ENCODE data around the gene BRME1. TPM values are rescaled to one million over a fixed set of nuclear protein-coding genes. Genes with fewer than 3 reads are reported as not detected.
"Not testable (repeated sequence)": the region's sequence is repeated elsewhere in the genome, so short reads cannot be mapped to it uniquely, and the experiment has no call there.

The BRME1 gene
- total RNA-seq, 2 experiments from 2014 or later, result 6.9 to 7.3 TPM

- no peak for DNase-seq
- Mint-ChIP-seq H3K9me3 (no peaks in the 10 kb centered on the region), H3K4me3 (no peak overlapping the region), H3K27me3 (peaks cover 28% of the 10 kb centered on the region), H3K27ac (no peak overlapping the region), H3K36me3 (no peaks in the 10 kb centered on the region), H3K4me1 (peaks cover 18% of the 10 kb centered on the region)
Measured at GRCh38 chr19:13870873-13871272, 35.0 kb downstream of the BRME1 start.

DNA sequence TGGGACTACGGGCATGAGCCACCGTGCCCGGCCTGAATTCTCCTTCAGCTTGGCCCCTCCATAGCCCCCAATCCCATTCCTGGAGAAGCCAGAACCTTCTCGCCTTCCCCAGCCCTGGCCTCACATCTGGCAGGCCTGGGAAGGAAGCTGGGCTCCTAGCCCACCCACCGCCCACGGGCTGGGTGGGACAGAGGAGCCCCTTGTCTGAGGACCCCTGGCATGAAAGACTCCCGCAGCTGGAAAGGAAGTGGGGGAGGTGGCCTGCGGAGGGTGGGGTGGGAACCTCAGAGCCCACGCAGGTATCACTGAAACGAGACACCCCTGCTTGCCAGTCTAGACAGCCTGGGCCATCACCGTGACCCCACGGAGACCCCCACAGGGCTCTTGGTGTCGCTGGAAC, 36.6 kb downstream of the BRME1 start:
- H3K27ac Mint-ChIP-seq, result no peak overlapping the region
- H3K4me1 Mint-ChIP-seq, result peaks cover 21% of the 10 kb centered on the region
- DNase-seq, result no peak
- H3K27me3 Mint-ChIP-seq, result peaks cover 33% of the 10 kb centered on the region
- H3K4me3 Mint-ChIP-seq, result no peak overlapping the region
- no peaks in the 10 kb centered on the region for H3K9me3 Mint-ChIP-seq
- no peaks in the 10 kb centered on the region for H3K36me3 Mint-ChIP-seq

- Mint-ChIP-seq H3K27me3 (peaks cover 37% of the 10 kb centered on the region), H3K36me3 (no peaks in the 10 kb centered on the region), H3K9me3 (no peaks in the 10 kb centered on the region), H3K4me3 (no peak overlapping the region), H3K4me1 (peaks cover 24% of the 10 kb centered on the region), H3K27ac (no peak overlapping the region)
- DNase-seq, result no peak
Measured at GRCh38 chr19:13868663-13869062, 37.3 kb downstream of the BRME1 start.

GRCh38 chr19:13866463-13867046, 39.4 kb downstream of the BRME1 start:
- peaks cover 33% of the 10 kb centered on the region for H3K27me3 Mint-ChIP-seq
- no peak for DNase-seq
- H3K4me1 Mint-ChIP-seq, result peaks cover 31% of the 10 kb centered on the region
- no peaks in the 10 kb centered on the region for H3K9me3 Mint-ChIP-seq
- H3K36me3 Mint-ChIP-seq, result no peaks in the 10 kb centered on the region
- no peak overlapping the region for H3K27ac Mint-ChIP-seq
- peak overlapping the region; percentile 57 for H3K4me3 Mint-ChIP-seq

GRCh38 chr19:13865571-13866462, 40.1 kb downstream of the BRME1 start:
- Mint-ChIP-seq H3K4me1 (peaks cover 37% of the 10 kb centered on the region), H3K36me3 (no peaks in the 10 kb centered on the region), H3K9me3 (no peaks in the 10 kb centered on the region), H3K4me3 (peak overlapping the region; percentile 57), H3K27me3 (peaks cover 30% of the 10 kb centered on the region), H3K27ac (no peak overlapping the region)
- no peak for DNase-seq

DNA sequence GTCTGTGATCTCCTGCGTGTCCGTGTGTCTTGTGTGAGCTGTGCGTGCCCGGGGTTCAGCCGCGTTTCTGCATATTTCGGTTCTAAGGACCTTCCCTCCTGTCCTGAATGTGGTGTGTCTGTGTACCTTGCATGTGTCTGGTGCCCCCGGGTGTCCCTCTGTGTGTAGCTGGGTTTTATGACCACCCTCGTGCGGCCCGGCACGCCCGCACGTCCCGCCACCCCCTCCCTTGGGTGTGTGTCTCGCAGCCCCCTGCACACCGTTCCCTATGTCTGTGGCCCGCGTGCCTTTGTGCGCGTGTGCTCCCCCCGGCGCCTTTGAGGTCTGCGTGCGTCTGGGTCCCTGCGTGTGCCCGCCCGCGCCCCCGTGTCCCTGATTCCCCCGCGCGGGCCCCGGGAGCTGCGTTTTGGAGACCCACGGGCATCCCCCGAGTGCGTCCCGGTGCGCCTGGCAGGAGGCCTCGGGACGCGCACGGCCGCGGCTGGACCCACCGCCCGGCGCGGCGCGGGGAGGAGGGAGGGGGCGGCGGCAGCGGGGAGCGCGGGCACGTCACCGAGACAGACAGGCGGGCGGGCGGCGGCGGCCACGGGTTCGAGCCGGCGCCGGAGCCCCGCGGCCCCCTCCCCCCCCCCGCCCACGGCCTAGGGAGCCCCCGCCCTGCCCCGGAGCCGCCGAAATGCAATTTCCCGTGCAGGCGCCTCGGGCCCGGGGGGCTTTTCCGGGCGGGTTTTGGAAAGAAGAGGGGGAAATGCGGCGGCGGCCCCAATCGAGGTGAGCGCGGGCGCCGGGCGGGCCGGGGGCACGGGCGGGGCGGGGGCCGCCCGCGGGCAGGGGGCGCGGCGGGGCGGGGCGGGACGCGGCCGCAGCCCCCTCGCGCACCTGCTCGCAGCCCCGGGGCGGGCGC, 41.0 kb downstream of the BRME1 start:
- H3K4me1 Mint-ChIP-seq, result peaks cover 41% of the 10 kb centered on the region
- no peaks in the 10 kb centered on the region for H3K9me3 Mint-ChIP-seq
- H3K27me3 Mint-ChIP-seq, result peaks cover 29% of the 10 kb centered on the region
- no peak for DNase-seq
- peak overlapping the region; percentile 64 for H3K4me3 Mint-ChIP-seq
- H3K27ac Mint-ChIP-seq, result no peak overlapping the region
- no peaks in the 10 kb centered on the region for H3K36me3 Mint-ChIP-seq

DNA sequence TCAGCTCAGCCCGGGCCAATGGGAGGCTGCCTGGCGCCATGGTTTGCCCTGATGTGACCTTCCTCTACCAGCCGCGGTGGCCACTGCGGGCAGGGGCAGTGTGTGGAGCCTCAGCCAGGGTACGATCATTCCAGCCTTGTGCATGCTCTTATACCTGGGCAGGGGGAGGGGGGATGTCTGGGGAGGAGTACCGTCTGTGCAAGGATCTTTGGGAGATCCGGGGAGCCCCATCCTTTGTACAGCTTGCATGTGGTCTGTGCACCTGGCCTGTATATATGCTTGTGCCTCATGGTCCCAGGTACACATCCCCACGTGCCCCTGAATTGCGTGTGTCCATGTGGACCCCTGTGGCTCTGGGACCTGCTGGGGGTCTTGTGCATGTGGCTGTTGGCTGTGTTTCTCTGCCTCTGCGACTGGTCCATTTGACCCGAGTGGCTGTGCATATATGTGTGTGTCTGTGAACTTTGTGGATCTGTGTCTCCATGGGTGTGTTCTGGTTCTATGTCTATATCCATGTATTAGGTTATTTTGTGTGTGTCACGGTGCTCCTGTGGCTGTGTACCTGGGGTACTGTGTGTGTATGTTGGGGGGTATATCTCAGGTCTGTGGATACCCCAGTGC, 41.8 kb downstream of the BRME1 start:
- peaks cover 29% of the 10 kb centered on the region for H3K27me3 Mint-ChIP-seq
- DNase-seq, result no peak
- no peak overlapping the region for H3K27ac Mint-ChIP-seq
- peaks cover 44% of the 10 kb centered on the region for H3K4me1 Mint-ChIP-seq
- no peaks in the 10 kb centered on the region for H3K9me3 Mint-ChIP-seq
- H3K4me3 Mint-ChIP-seq, result peak overlapping the region; percentile 64
- no peaks in the 10 kb centered on the region for H3K36me3 Mint-ChIP-seq

DNA sequence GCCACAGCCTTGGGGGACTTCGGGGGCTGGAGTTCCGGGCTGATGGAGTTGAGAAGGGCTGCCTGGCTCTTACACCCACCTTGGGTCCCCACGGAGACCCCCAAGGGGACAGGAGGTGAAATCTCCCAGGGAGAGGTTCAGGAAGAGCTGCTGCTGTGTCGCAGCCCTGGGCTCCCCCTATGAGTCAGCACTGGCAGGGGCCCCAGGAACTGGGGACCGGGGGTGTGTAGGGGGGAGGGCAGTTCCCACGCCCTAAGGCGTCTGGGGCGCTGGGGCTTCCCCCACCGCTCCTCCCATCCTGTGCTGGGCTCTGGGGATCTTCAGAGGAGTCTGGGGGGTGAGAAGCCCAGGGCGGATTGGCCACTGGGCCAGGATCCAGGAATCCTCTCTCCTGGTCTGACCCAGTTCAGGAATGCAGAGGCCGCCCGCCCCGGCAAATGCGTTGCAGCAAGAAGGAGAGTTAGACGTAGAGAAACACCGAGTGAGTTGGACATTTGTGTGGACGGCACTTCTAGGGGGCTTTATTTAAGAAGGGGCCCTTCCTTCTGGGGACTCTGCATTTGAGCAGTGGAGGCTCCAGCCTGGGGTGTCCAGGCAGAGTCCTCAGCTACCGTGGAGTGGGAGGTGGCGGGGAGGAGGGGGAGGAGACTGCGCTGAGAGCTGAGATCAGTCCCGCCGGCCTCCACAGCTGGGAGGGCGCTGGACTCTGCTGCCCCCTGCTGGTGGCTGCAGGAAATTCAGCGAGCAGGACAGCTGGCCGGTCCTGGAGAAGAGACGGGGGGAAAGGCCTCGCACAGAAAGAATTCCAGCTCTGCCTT, 44.0 kb downstream of the BRME1 start:
- peaks cover 40% of the 10 kb centered on the region for H3K4me1 Mint-ChIP-seq
- no peaks in the 10 kb centered on the region for H3K36me3 Mint-ChIP-seq
- peaks cover 24% of the 10 kb centered on the region for H3K27me3 Mint-ChIP-seq
- peak overlapping the region; percentile 97 for H3K27ac Mint-ChIP-seq
- H3K4me3 Mint-ChIP-seq, result peak overlapping the region; percentile 95
- H3K9me3 Mint-ChIP-seq, result no peaks in the 10 kb centered on the region
- DNase-seq, result peak; percentile 87

GRCh38 chr19:13861392-13861713, 44.6 kb downstream of the BRME1 start:
- H3K27ac Mint-ChIP-seq, result peak overlapping the region; percentile 97
- DNase-seq, result no peak

DNA sequence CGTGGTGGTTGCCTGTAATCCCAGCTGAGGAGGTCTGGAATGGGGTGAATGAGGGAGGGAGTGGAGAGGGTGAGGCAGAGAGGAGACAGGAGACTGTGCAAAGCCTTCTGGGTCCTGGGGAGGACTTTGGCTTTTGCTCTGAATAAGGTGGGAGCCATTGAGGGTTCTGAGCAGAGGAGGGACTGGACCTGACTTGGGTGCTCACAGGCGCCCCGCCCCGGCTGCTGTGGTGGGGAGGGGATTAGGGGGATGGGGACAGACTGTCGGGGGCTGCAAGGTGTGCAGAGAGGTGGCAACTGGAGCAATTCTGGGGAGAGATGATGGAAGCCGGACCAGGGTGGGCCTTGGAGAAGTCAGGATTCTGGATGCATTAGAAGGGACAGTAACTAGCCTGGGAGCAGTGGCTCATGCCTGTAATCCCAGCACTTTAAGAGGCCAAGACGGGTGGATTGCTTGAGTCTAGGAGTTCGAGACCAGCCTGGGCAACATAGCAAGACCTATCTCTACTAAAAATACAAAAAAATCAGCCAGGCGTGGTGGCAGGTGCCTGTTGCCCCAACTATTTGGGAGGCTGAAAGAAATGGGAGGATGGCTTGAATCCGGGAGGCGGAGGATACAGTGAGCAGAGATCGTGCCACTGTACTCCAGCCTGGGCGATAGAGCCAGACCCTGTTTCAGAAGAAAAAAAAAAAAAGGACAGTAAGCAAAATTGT, 45.1 kb downstream of the BRME1 start:
- Mint-ChIP-seq H3K4me3 (peak overlapping the region; percentile 95), H3K36me3 (no peaks in the 10 kb centered on the region), H3K27ac (peak overlapping the region; percentile 97), H3K4me1 (peaks cover 37% of the 10 kb centered on the region), H3K9me3 (no peaks in the 10 kb centered on the region), H3K27me3 (peaks cover 14% of the 10 kb centered on the region)
- no peak for DNase-seq

More at GRCh38 chr19:13861392-13861713, 44.6 kb downstream of the BRME1 start:
- peaks cover 40% of the 10 kb centered on the region for H3K4me1 Mint-ChIP-seq
- H3K9me3 Mint-ChIP-seq, result no peaks in the 10 kb centered on the region
- H3K27me3 Mint-ChIP-seq, result peaks cover 18% of the 10 kb centered on the region
- no peaks in the 10 kb centered on the region for H3K36me3 Mint-ChIP-seq
- peak overlapping the region; percentile 95 for H3K4me3 Mint-ChIP-seq

- DNase-seq, result no peak
- Mint-ChIP-seq H3K4me1 (peaks cover 35% of the 10 kb centered on the region), H3K4me3 (no peak overlapping the region), H3K27me3 (peaks cover 10% of the 10 kb centered on the region), H3K27ac (no peak overlapping the region), H3K36me3 (no peaks in the 10 kb centered on the region), H3K9me3 (no peaks in the 10 kb centered on the region)
Measured at GRCh38 chr19:13859361-13859880, 46.5 kb downstream of the BRME1 start.

DNA sequence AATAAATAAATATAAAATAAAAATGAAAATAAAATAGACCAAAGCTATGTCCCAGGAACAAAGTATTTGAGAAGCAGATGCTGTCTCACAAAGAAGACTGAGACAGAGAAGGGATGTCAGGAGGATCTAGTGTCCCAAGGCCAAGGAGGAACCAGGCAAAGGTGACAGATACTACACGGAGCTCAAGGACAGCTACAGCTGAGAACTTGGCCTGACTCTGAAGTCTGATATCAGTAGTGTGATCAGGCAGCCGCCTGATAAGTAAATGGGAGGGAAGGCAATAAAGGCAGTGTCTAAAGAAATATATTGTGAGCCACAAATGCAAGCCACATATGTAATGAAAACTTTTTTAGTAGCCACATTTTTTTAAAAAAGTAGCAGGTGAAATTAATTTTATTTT, 49.4 kb downstream of the BRME1 start:
- H3K4me3 Mint-ChIP-seq, result no peak overlapping the region
- no peaks in the 10 kb centered on the region for H3K9me3 Mint-ChIP-seq
- H3K27ac Mint-ChIP-seq, result no peak overlapping the region
- no peaks in the 10 kb centered on the region for H3K36me3 Mint-ChIP-seq
- DNase-seq, result no peak
- peaks cover 18% of the 10 kb centered on the region for H3K4me1 Mint-ChIP-seq
- no peaks in the 10 kb centered on the region for H3K27me3 Mint-ChIP-seq

DNA sequence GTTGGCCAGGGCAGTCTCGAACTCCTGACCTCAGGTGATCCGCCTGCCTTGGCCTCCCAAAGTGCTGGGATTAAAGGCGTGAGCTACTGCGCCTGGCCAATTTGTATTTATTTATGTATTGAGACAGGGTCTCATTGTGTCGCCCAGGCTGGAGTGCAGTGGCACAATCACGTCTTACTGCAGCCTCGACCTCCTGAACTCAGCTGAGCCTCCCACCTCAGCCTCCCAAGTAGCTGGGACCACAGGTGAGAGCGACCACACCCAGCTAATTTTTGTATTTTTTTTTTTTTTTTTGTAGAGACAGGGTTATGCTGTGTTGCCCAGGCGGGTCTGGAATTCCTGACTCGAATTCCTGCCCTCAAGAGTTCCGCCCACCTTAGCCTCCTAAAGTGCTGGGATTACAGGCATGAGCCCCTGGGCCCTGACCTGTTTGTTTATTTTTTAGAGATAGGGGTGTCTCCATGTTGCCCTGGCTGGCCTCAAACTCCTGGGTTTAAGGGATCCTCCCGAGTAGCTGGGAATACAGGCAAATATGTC, 53.7 kb downstream of the BRME1 start:
- not testable (repeated sequence) for H3K27me3 Mint-ChIP-seq, DNase-seq, H3K27ac Mint-ChIP-seq, H3K36me3 Mint-ChIP-seq, H3K9me3 Mint-ChIP-seq, H3K4me3 Mint-ChIP-seq
- H3K4me1 Mint-ChIP-seq, result peaks cover 10% of the 10 kb centered on the region
